GM11168 (cell line): ENCODE measurements around the gene ATP5MC2.

Experiments
- in situ Hi-C: fragments of 300-500 bp; cut with MboI; formaldehyde crosslinking; loops from one replicate; pipeline ENCODE4 v1.12.0; 2022; ENCODE audit warnings: low sequenced_read_pairs; ENCODE audit not compliant: unreplicated experiment

ATP5MC2 gene

DNA sequence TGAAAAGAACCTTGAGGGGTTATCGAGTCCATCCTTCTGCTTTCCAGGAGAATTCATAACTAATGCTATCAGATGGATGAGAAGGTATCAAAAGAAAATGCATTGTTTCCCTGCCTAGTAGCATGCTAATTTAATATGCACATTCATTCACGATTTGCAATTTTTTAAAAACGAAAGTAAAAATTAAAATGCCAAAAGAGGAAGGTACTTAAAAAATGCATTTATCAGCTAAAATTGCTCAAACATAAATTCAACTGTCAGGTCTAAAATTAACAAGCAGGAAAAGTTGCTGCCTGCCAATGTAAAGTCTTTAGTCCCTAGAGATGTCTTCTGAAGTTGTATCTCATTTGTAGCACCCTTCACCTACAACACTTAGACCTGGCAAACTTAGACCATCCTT is 57.6 kb downstream of the ATP5MC2 start:
- in situ Hi-C loops = no loop called here

DNA sequence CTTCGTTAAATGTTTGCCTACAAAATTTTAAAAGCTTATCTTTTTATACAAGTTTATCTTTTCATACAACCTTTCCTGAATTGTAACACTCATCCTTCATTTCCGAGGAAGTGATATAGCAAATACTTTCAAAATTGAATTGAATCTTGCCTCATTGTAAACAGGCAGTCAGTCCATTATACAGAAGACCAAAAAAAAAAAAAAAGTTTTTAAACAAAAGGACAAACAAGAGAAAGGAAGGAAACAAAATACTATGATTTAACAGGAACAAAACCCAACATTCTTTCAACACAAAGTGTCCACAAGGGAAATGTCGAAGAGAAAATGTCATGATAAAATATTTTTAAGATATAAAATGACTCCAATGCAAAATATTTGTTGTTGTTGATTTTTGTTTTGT is 58.2 kb downstream of the ATP5MC2 start:
- in situ Hi-C loops = no loop called here

DNA sequence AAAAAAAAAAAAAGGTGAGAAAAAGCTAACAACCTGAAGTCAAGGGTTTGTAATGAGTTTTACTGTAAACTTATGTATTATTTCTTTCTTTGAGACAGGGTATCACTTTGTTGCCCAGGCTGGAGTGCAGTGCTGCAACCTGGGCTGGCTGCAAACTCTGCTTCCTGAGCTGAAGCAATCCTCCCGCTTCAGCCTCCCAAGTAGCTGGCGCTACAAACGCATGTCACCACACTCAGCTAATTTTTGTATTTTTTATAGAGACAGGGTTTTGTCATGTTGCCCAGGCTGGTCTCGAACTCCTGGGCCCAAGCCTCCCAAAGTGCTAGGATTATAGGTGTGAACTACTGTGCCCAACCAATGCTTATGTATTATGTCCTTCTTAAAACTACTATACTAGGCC is 58.9 kb downstream of the ATP5MC2 start:
- in situ Hi-C loops = no loop called here
